IPS-20b (cell line): Measurements from ENCODE around the gene HMGB3.

ENCODE experiments used
- H3K27ac ChIP-seq: one replicate; pipeline ENCODE4 v1.5.1; 2013; ENCODE audit warnings: low read length
- H3K27me3 ChIP-seq: 2 replicates; pipeline ENCODE4 v1.6.1; 2013; ENCODE audit warnings: mild to moderate bottlenecking, low read length, inconsistent platforms; ENCODE audit not compliant: insufficient read depth
- H3K36me3 ChIP-seq: 2 replicates; pipeline ENCODE4 v1.6.1; 2013; ENCODE audit warnings: low read depth, mild to moderate bottlenecking, inconsistent platforms, low read length, moderate library complexity; ENCODE audit not compliant: insufficient read depth
- H3K4me1 ChIP-seq: 2 replicates; pipeline ENCODE4 v1.6.1; 2013; ENCODE audit warnings: mild to moderate bottlenecking, control low read depth, inconsistent platforms, low read length, moderate library complexity; ENCODE audit not compliant: insufficient read depth
- H3K4me3 ChIP-seq: 2 replicates; pipeline ENCODE4 v1.5.1; 2013; ENCODE audit warnings: mild to moderate bottlenecking, low read length, inconsistent platforms
- H3K9ac ChIP-seq: 2 replicates; pipeline ENCODE4 v1.6.1; 2013; ENCODE audit warnings: low read depth, mild to moderate bottlenecking, inconsistent platforms, low read length, moderate library complexity
- H3K9me3 ChIP-seq: 2 replicates; pipeline ENCODE4 v1.6.1; 2013; ENCODE audit warnings: mild to moderate bottlenecking, low read depth, low read length, inconsistent platforms; ENCODE audit not compliant: insufficient read depth

Gene HMGB3

GRCh38 chrX:150982788-150983520 lies at the start of gene HMGB3:
TSS of gene HMGB3 (plus strand) at chrX:150983335. CDS start at chrX:150985600, 2,265 bp downstream.
- no peaks in the 10 kb centered on the region for H3K9me3 ChIP-seq
- no peak within 1 kb of the TSS for H3K27ac ChIP-seq
- H3K4me3 ChIP-seq: peak within 1 kb of the TSS; percentile 70
- peaks cover 8% of the 10 kb centered on the region; the same call in 1 of the 2 replicates for H3K4me1 ChIP-seq
- peaks cover 30% of the 10 kb centered on the region for H3K36me3 ChIP-seq
- H3K9ac ChIP-seq: peak within 1 kb of the TSS; percentile 77
- H3K27me3 ChIP-seq: peaks cover 13% of the 10 kb centered on the region

- Histone ChIP-seq H3K4me3 (peak overlapping the region; percentile 26; the same call in 1 of the 2 replicates), H3K9ac (peak overlapping the region; percentile 58; the same call in 1 of the 2 replicates), H3K27me3 (no peaks in the 10 kb centered on the region), H3K9me3 (no peaks in the 10 kb centered on the region), H3K27ac (no peak overlapping the region), H3K36me3 (no peaks in the 10 kb centered on the region), H3K4me1 (peaks cover 8% of the 10 kb centered on the region)
Measured at GRCh38 chrX:150933945-150934350, 49.2 kb upstream of the HMGB3 start.

GRCh38 chrX:150934453-150934852 lies 48.7 kb upstream of the HMGB3 start:
- Histone ChIP-seq H3K27me3 (no peaks in the 10 kb centered on the region), H3K4me1 (peaks cover 8% of the 10 kb centered on the region), H3K9me3 (no peaks in the 10 kb centered on the region), H3K9ac (peak overlapping the region; percentile 58; the same call in 1 of the 2 replicates), H3K27ac (no peak overlapping the region), H3K4me3 (peak overlapping the region; percentile 26; the same call in 1 of the 2 replicates), H3K36me3 (no peaks in the 10 kb centered on the region)

GRCh38 chrX:150935467-150935866 lies 47.7 kb upstream of the HMGB3 start:
- no peaks in the 10 kb centered on the region for H3K27me3 ChIP-seq
- H3K9me3 ChIP-seq: no peaks in the 10 kb centered on the region
- H3K36me3 ChIP-seq: no peaks in the 10 kb centered on the region
- H3K9ac ChIP-seq: no peak overlapping the region
- peaks cover 8% of the 10 kb centered on the region for H3K4me1 ChIP-seq
- H3K4me3 ChIP-seq: no peak overlapping the region
- H3K27ac ChIP-seq: no peak overlapping the region

GRCh38 chrX:150936556-150936955 lies 46.6 kb upstream of the HMGB3 start:
- peaks cover 8% of the 10 kb centered on the region for H3K4me1 ChIP-seq
- H3K36me3 ChIP-seq: no peaks in the 10 kb centered on the region
- no peak overlapping the region for H3K9ac ChIP-seq
- no peak overlapping the region for H3K27ac ChIP-seq
- H3K4me3 ChIP-seq: no peak overlapping the region
- H3K27me3 ChIP-seq: no peaks in the 10 kb centered on the region
- no peaks in the 10 kb centered on the region for H3K9me3 ChIP-seq

GRCh38 chrX:150940844-150941495 lies 42.2 kb upstream of the HMGB3 start:
- Histone ChIP-seq H3K9me3 (no peaks in the 10 kb centered on the region), H3K9ac (no peak overlapping the region), H3K27ac (no peak overlapping the region), H3K27me3 (no peaks in the 10 kb centered on the region), H3K4me3 (no peak overlapping the region), H3K4me1 (no peaks in the 10 kb centered on the region), H3K36me3 (no peaks in the 10 kb centered on the region)

GRCh38 chrX:150941580-150941979 lies 41.6 kb upstream of the HMGB3 start:
- no peaks in the 10 kb centered on the region for H3K4me1 ChIP-seq
- no peaks in the 10 kb centered on the region for H3K27me3 ChIP-seq
- no peaks in the 10 kb centered on the region for H3K36me3 ChIP-seq
- no peak overlapping the region for H3K4me3 ChIP-seq
- no peaks in the 10 kb centered on the region for H3K9me3 ChIP-seq
- no peak overlapping the region for H3K27ac ChIP-seq
- no peak overlapping the region for H3K9ac ChIP-seq

GRCh38 chrX:150942942-150943594 lies 40.1 kb upstream of the HMGB3 start:
- Histone ChIP-seq H3K27ac (no peak overlapping the region), H3K9ac (no peak overlapping the region), H3K36me3 (no peaks in the 10 kb centered on the region), H3K9me3 (no peaks in the 10 kb centered on the region), H3K4me3 (no peak overlapping the region), H3K27me3 (no peaks in the 10 kb centered on the region), H3K4me1 (no peaks in the 10 kb centered on the region)

GRCh38 chrX:150944233-150944632 lies 38.9 kb upstream of the HMGB3 start:
- Histone ChIP-seq H3K9me3 (no peaks in the 10 kb centered on the region), H3K36me3 (no peaks in the 10 kb centered on the region), H3K4me3 (no peak overlapping the region), H3K27me3 (no peaks in the 10 kb centered on the region), H3K27ac (no peak overlapping the region), H3K4me1 (no peaks in the 10 kb centered on the region), H3K9ac (no peak overlapping the region)

GRCh38 chrX:150954951-150955350 lies 28.2 kb upstream of the HMGB3 start:
- Histone ChIP-seq H3K9ac (no peak overlapping the region), H3K27ac (no peak overlapping the region), H3K4me1 (no peaks in the 10 kb centered on the region), H3K9me3 (no peaks in the 10 kb centered on the region), H3K4me3 (no peak overlapping the region), H3K36me3 (no peaks in the 10 kb centered on the region), H3K27me3 (no peaks in the 10 kb centered on the region)

GRCh38 chrX:150955590-150955989 lies 27.5 kb upstream of the HMGB3 start:
- Histone ChIP-seq H3K27ac (no peak overlapping the region), H3K4me3 (no peak overlapping the region), H3K9ac (no peak overlapping the region), H3K27me3 (no peaks in the 10 kb centered on the region), H3K4me1 (no peaks in the 10 kb centered on the region), H3K9me3 (no peaks in the 10 kb centered on the region), H3K36me3 (no peaks in the 10 kb centered on the region)
